Thyroid gland (tissue), 4 donors: ENCODE results near the gene PRMT7. TPM values are rescaled to one million over a fixed set of nuclear protein-coding genes. Genes with fewer than 3 reads are reported as not detected.

Source experiments
- DNase-seq, 2 donors: peaks; one replicate each; pipeline ENCODE4 v3.0.0-alpha.2; 2019
- H3K27ac ChIP-seq, 3 donors: fragments of 200-600 bp; sonication (generic); 1 replicate in 2 of 3; 2 replicates in 1 of 3; pipeline ENCODE4 v1.5.1; 2016 to 2019; ENCODE audit warnings: mild to moderate bottlenecking in 1 of 3, moderate library complexity in 1 of 3
- H3K27me3 ChIP-seq: fragments of 200-600 bp; sonication (generic); one replicate; pipeline ENCODE4 v1.5.1; 2019
- H3K36me3 ChIP-seq, 2 donors: fragments of 200-600 bp; sonication (generic); one replicate each; pipeline ENCODE4 v1.5.1; 2016 to 2019
- H3K4me1 ChIP-seq, 2 donors: fragments of 200-600 bp; sonication (generic); one replicate each; pipeline ENCODE4 v1.5.1; 2017 to 2019
- H3K4me3 ChIP-seq, 3 donors: fragments of 200-600 bp; sonication (generic); replicated peaks in 1 of 3; 1 replicate in 2 of 3; 2 replicates in 1 of 3; pipeline ENCODE4 v1.5.1; 2016; ENCODE audit warnings: mild to moderate bottlenecking in 1 of 3
- H3K9me3 ChIP-seq: fragments of 200-600 bp; sonication (generic); one replicate; pipeline ENCODE4 v1.5.1; 2017
- CTCF ChIP-seq, 6 experiments: fragments of 200-600 bp in 3 of 6; fragments of 450-650 bp in 3 of 6; sonication (generic) in 3 of 6; IDR thresholded peaks; one replicate each; pipeline ENCODE4 v1.5.1; 2016 to 2019; ENCODE audit warnings: antibody characterized with exemption in 6 of 6, mild to moderate bottlenecking in 2 of 6, inconsistent platforms in 1 of 6, moderate library complexity in 1 of 6
- POLR2A ChIP-seq, 2 donors: fragments of 450-650 bp; IDR thresholded peaks; one replicate each; pipeline ENCODE4 v1.6.1; 2017; ENCODE audit warnings: antibody characterized with exemption in 2 of 2, mild to moderate bottlenecking in 2 of 2, moderate library complexity in 1 of 2
- WGBS, 2 donors: methylation state at CpG; one replicate each; pipeline ENCODE4 v1.1.5; 2017; 5-methylcytosine and 5-hydroxymethylcytosine counted together
- intact Hi-C: fragments of 100-400 bp; cut with DNase I; formaldehyde crosslinking; loops from one replicate; pipeline ENCODE4 v1.15.1; 2023
- total RNA-seq, 4 donors: library from RNA; depleted of rRNA; stranded (reverse); fragments of >200 nt; gene quantifications; one replicate each; pipeline ENCODE4 v1.2.3, GENCODE V29; 2016

The PRMT7 gene
- total RNA-seq, 4 donors from 2014 or later = 41.7 to 57.0 (median 46.9) TPM

GRCh38 chr16:68367440-68367839 is 56.6 kb downstream of the PRMT7 start:
- no peaks in the 10 kb centered on the region for H3K27me3 ChIP-seq
- no peaks in the 10 kb centered on the region for H3K36me3 ChIP-seq
- H3K4me1 ChIP-seq = peaks cover 24 to 30% of the 10 kb centered on the region in 2 donors
- peak; percentile 88 to 92 for DNase-seq
- H3K27ac ChIP-seq = peak overlapping the region in 1 of 3 donors; percentile 24
- 44 to 47% methylated on average over 11 to 20 of the region's 20 CpGs for WGBS, 2 donors
- H3K9me3 ChIP-seq = no peaks in the 10 kb centered on the region
- no peak overlapping the region for H3K4me3 ChIP-seq
- intact Hi-C loops = no loop called here
- TF ChIP-seq POLR2A (IDR thresholded peaks at IDR 0.05) = no peak
- TF ChIP-seq CTCF (IDR thresholded peaks at IDR 0.05) = peak in 1 of 6 experiments; percentile 8

GRCh38 chr16:68367891-68368290 is 57.1 kb downstream of the PRMT7 start:
- intact Hi-C loops = no loop called here
- Histone ChIP-seq H3K36me3 (no peaks in the 10 kb centered on the region), H3K4me1 (peaks cover 22 to 30% of the 10 kb centered on the region in 2 donors), H3K27ac (peak overlapping the region in 1 of 3 donors; percentile 24), H3K27me3 (no peaks in the 10 kb centered on the region), H3K4me3 (no peak overlapping the region), H3K9me3 (no peaks in the 10 kb centered on the region)
- TF ChIP-seq POLR2A (IDR thresholded peaks at IDR 0.05) = no peak
- TF ChIP-seq CTCF (IDR thresholded peaks at IDR 0.05) = peak in 1 of 6 experiments; percentile 28
- DNase-seq = no peak
- WGBS, 2 donors = 44 to 69% methylated on average over 4 to 14 of the region's 14 CpGs

- 76 to 89% methylated on average over 12 of the region's 12 CpGs for WGBS, 2 donors
- Histone ChIP-seq H3K27ac (no peak overlapping the region), H3K36me3 (no peaks in the 10 kb centered on the region), H3K4me1 (peaks cover 17 to 25% of the 10 kb centered on the region in 2 donors), H3K27me3 (no peaks in the 10 kb centered on the region), H3K4me3 (no peak overlapping the region), H3K9me3 (no peaks in the 10 kb centered on the region)
- intact Hi-C loops = no loop called here
- TF ChIP-seq CTCF (IDR thresholded peaks at IDR 0.05) (no peak), POLR2A (IDR thresholded peaks at IDR 0.05) (no peak)
- no peak for DNase-seq
These were observed 57.6 kb downstream of the PRMT7 start for GRCh38 chr16:68368301-68368888.

GRCh38 chr16:68369168-68369567 is 58.3 kb downstream of the PRMT7 start:
- no peak overlapping the region for H3K4me3 ChIP-seq
- no peak for DNase-seq
- H3K36me3 ChIP-seq = no peaks in the 10 kb centered on the region
- H3K9me3 ChIP-seq = no peaks in the 10 kb centered on the region
- TF ChIP-seq POLR2A (IDR thresholded peaks at IDR 0.05) = no peak
- no peak for TF ChIP-seq CTCF (IDR thresholded peaks at IDR 0.05)
- peaks cover 12 to 20% of the 10 kb centered on the region in 2 donors for H3K4me1 ChIP-seq
- no peaks in the 10 kb centered on the region for H3K27me3 ChIP-seq
- intact Hi-C loops = no loop called here
- 74 to 96% methylated on average over 4 of the region's 4 CpGs for WGBS, 2 donors
- H3K27ac ChIP-seq = no peak overlapping the region

- no peaks in the 10 kb centered on the region for H3K9me3 ChIP-seq
- DNase-seq = no peak
- 90 to 91% methylated on average over 22 to 23 of the region's 23 CpGs for WGBS, 2 donors
- TF ChIP-seq CTCF (IDR thresholded peaks at IDR 0.05) = no peak
- no peak for TF ChIP-seq POLR2A (IDR thresholded peaks at IDR 0.05)
- H3K27ac ChIP-seq = no peak overlapping the region
- no peaks in the 10 kb centered on the region for H3K36me3 ChIP-seq
- no peak overlapping the region for H3K4me3 ChIP-seq
- peaks cover 12 to 20% of the 10 kb centered on the region in 2 donors for H3K4me1 ChIP-seq
- H3K27me3 ChIP-seq = no peaks in the 10 kb centered on the region
- intact Hi-C loops = no loop called here
These were observed 59.1 kb downstream of the PRMT7 start for GRCh38 chr16:68369697-68370580.
